ENCODE data around the gene OBP2A.

The OBP2A gene

DNA sequence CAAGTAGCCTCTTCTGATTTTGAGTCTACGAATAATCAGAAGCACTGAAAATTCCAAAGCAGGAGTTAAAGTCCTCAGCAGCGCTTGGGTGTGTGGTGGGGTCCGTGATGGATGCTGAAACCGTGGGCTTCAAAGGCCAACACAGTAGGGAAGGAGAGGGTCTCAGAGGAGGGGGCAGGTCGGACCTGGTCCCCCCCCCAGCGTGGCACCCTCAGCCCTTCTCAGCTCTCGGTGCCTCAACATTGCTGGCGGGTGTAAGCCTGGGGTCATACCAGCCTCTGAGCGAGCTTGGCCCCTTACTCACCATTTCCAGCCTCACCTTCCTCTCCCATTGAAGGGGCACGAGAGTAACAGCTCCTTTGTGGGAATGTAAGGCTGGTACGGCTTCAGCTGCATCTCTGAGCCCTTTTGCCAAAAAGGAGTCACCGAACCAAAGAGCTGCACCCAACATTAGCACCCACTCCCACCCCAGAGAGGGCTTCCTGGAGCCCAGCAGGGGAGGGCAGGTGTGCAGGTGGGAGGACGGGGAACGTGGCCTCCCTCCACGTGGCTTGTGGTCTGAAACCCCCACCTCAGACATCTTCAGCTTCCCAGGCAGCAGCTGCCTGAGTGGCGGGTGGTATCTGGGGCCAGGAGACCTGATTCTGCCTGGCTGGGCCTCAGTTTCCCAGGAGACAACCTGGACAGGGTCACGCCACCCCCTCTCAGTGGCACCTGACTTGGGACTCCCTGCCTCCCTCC lies 31.4 kb upstream of the OBP2A start:
- H3K36me3 ChIP-seq (ENCODE audit: control insufficient read depth, low read depth, low read length): no peaks in the 10 kb centered on the region
- no peaks in the 10 kb centered on the region for H3K27me3 ChIP-seq (ENCODE audit: control insufficient read depth, insufficient read depth, low read length)
- H3K9me3 ChIP-seq (ENCODE audit: control insufficient read depth, low read depth, low read length): no peaks in the 10 kb centered on the region
- H3K9ac ChIP-seq (ENCODE audit: low read length): no peak overlapping the region
- H3K4me1 ChIP-seq (ENCODE audit: control insufficient read depth, low read depth, low read length): no peaks in the 10 kb centered on the region
- no peak overlapping the region for H3K27ac ChIP-seq (ENCODE audit: low read length)
- H3K4me3 ChIP-seq (ENCODE audit: low read length): no peak overlapping the region

DNA sequence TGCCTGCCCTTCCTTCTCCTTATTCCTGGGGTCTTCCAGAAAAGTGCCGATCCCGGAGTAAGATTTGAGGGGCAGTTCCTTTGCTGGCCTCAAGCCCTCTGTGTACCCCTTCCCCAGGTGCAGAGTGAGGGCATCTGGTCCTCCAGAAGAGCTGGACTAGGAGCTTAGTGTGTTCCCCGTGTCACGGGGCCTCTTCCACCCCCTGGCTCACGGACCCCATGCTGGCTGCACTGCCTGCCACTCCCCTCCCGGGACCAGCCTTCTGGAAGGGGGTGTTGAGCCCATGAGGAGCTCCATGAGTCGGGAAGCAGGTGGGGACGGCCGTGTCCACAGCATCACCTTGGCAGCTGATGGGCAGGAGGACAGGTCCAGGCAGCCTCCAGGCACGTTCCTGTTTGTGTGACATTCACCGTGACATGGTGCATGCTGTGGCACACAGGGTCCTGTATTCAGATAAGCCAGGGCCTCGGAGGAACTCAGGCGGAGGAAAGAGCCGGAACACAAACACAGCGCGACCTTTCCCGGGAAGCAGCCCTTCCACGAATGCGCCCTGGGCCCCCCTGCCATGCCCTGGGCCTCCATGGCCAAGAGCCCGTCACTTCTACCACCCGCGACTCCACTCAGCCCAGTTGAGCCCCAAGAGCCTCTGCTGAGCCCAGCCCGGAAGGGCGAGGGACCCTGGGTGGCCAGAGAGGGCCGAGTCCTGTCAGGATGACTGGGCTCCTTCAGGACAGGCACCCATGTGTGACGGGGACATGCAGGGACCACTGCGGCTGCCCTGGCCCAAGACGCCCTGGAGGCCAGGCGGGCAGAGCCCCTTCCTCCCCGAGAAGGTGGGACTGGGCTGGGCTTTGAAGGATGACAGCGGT lies 30.6 kb upstream of the OBP2A start:
- Histone ChIP-seq H3K27ac (ENCODE audit: low read length) (no peak overlapping the region), H3K4me3 (ENCODE audit: low read length) (no peak overlapping the region), H3K36me3 (ENCODE audit: control insufficient read depth, low read depth, low read length) (no peaks in the 10 kb centered on the region), H3K27me3 (ENCODE audit: control insufficient read depth, insufficient read depth, low read length) (no peaks in the 10 kb centered on the region), H3K9ac (ENCODE audit: low read length) (no peak overlapping the region), H3K9me3 (ENCODE audit: control insufficient read depth, low read depth, low read length) (no peaks in the 10 kb centered on the region), H3K4me1 (ENCODE audit: control insufficient read depth, low read depth, low read length) (no peaks in the 10 kb centered on the region)

DNA sequence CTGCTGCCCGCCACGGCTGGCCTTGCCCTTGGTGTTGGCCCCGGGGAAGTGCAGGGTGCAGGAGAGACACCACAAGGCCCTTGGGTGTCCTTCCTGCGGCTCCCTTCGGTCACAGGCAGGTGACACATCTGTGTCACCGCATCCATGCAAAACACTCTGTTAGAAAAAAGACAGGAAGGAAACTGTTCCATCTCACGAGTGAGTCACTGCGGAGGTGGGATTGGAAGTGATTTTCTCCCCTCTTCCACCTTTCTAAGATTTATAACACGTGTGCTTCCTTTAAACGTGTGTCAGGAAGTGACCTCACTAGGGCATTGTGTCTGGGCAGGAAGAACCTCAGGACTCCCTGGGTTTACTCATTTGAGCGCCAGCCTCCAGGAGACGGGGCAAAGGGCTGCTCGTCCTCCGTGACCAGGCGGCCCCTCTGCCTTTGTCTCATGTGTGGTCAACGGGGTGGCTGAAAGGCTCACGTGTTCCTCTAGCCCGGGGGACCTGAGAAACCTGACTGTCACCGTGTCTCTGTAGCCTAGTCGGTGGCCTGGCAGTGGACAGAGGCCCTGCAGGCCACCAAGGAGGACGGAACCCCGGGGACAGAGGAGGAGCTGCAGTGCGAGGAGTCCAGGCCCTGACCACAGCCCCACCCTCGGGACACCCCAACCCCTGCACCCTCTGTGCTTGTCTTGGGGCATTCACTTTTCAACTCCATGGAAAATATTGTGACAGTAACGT lies 29.6 kb upstream of the OBP2A start:
- Histone ChIP-seq H3K9ac (ENCODE audit: low read length) (no peak overlapping the region), H3K36me3 (ENCODE audit: control insufficient read depth, low read depth, low read length) (no peaks in the 10 kb centered on the region)

GRCh38 chr9:135517407-135517822 lies 28.5 kb upstream of the OBP2A start:
- Histone ChIP-seq H3K4me1 (ENCODE audit: control insufficient read depth, low read depth, low read length) (no peaks in the 10 kb centered on the region), H3K27me3 (ENCODE audit: control insufficient read depth, insufficient read depth, low read length) (no peaks in the 10 kb centered on the region), H3K4me3 (ENCODE audit: low read length) (no peak overlapping the region), H3K9ac (ENCODE audit: low read length) (no peak overlapping the region), H3K9me3 (ENCODE audit: control insufficient read depth, low read depth, low read length) (no peaks in the 10 kb centered on the region), H3K27ac (ENCODE audit: low read length) (no peak overlapping the region), H3K36me3 (ENCODE audit: control insufficient read depth, low read depth, low read length) (no peaks in the 10 kb centered on the region)

More for the DNA sequence above, 29.6 kb upstream of the OBP2A start:
- no peak overlapping the region for H3K27ac ChIP-seq (ENCODE audit: low read length)
- no peaks in the 10 kb centered on the region for H3K27me3 ChIP-seq (ENCODE audit: control insufficient read depth, insufficient read depth, low read length)
- no peaks in the 10 kb centered on the region for H3K9me3 ChIP-seq (ENCODE audit: control insufficient read depth, low read depth, low read length)
- H3K4me3 ChIP-seq (ENCODE audit: low read length): no peak overlapping the region
- H3K4me1 ChIP-seq (ENCODE audit: control insufficient read depth, low read depth, low read length): no peaks in the 10 kb centered on the region

DNA sequence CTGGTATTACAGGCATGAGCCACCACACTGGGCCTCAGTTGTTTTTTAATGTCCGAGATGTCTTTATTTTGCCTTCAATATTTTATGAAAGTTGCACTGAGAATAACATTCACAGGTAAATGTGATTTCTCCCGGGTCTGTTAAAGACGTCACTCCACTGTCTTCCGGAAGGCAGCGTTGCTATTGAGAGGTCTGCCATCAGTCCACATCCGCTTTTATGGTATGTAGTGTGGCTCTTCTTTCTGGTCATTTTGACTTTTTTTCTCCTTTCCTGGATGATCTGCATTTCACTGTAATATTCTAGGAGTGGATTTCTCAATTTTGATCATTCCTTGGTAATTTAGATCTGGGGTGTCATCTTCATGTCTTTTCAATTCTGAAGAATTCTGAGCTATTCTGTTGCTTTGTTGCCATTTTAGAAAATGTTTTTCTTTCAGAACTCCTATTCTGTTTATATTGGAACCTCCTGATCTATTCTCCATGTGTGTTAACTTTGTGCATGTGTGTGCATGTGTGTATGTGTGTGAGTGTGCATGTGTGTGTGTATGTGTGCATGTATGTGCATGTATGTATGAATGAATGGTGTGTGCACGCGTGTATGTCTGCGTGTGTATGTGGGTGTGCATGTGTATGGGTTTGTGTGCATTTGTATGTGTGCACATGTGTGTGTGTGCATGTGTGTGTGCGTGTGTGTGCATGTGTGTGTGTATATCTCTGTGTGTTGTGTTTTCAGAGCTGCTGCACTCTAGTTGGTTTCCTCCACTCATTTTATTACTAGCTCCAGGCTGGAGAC lies 26.6 kb upstream of the OBP2A start:
- Histone ChIP-seq H3K4me3 (ENCODE audit: low read length) (no peak overlapping the region), H3K9me3 (ENCODE audit: control insufficient read depth, low read depth, low read length) (no peaks in the 10 kb centered on the region), H3K4me1 (ENCODE audit: control insufficient read depth, low read depth, low read length) (no peaks in the 10 kb centered on the region), H3K27ac (ENCODE audit: low read length) (no peak overlapping the region), H3K36me3 (ENCODE audit: control insufficient read depth, low read depth, low read length) (no peaks in the 10 kb centered on the region), H3K9ac (ENCODE audit: low read length) (no peak overlapping the region), H3K27me3 (ENCODE audit: control insufficient read depth, insufficient read depth, low read length) (no peaks in the 10 kb centered on the region)

- no peak within 1 kb of the TSS for H3K4me3 ChIP-seq (ENCODE audit: low read length)
- H3K9ac ChIP-seq (ENCODE audit: low read length): no peak within 1 kb of the TSS
- H3K4me1 ChIP-seq (ENCODE audit: control insufficient read depth, low read depth, low read length): no peaks in the 10 kb centered on the region
- H3K9me3 ChIP-seq (ENCODE audit: control insufficient read depth, low read depth, low read length): no peaks in the 10 kb centered on the region
- no peaks in the 10 kb centered on the region for H3K36me3 ChIP-seq (ENCODE audit: control insufficient read depth, low read depth, low read length)
- no peaks in the 10 kb centered on the region for H3K27me3 ChIP-seq (ENCODE audit: control insufficient read depth, insufficient read depth, low read length)
- no peak within 1 kb of the TSS for H3K27ac ChIP-seq (ENCODE audit: low read length)
Measured at GRCh38 chr9:135520916-135521607, 24.9 kb upstream of the OBP2A start, which contains the start of gene LCN1. Gene LCN1 (plus strand): TSS chr9:135521440. CDS start chr9:135521498, 58 bp downstream.

GRCh38 chr9:135521608-135522095 lies 24.3 kb upstream of the OBP2A start:
- no peaks in the 10 kb centered on the region for H3K27me3 ChIP-seq (ENCODE audit: control insufficient read depth, insufficient read depth, low read length)
- H3K9ac ChIP-seq (ENCODE audit: low read length): no peak overlapping the region
- no peaks in the 10 kb centered on the region for H3K36me3 ChIP-seq (ENCODE audit: control insufficient read depth, low read depth, low read length)
- H3K9me3 ChIP-seq (ENCODE audit: control insufficient read depth, low read depth, low read length): no peaks in the 10 kb centered on the region
- H3K4me3 ChIP-seq (ENCODE audit: low read length): no peak overlapping the region
- H3K4me1 ChIP-seq (ENCODE audit: control insufficient read depth, low read depth, low read length): no peaks in the 10 kb centered on the region
- H3K27ac ChIP-seq (ENCODE audit: low read length): no peak overlapping the region

GRCh38 chr9:135522137-135522877 lies 23.6 kb upstream of the OBP2A start:
- Histone ChIP-seq H3K27me3 (ENCODE audit: control insufficient read depth, insufficient read depth, low read length) (no peaks in the 10 kb centered on the region), H3K36me3 (ENCODE audit: control insufficient read depth, low read depth, low read length) (no peaks in the 10 kb centered on the region), H3K4me3 (ENCODE audit: low read length) (no peak overlapping the region), H3K27ac (ENCODE audit: low read length) (no peak overlapping the region), H3K9ac (ENCODE audit: low read length) (no peak overlapping the region), H3K4me1 (ENCODE audit: control insufficient read depth, low read depth, low read length) (peaks cover 5% of the 10 kb centered on the region), H3K9me3 (ENCODE audit: control insufficient read depth, low read depth, low read length) (no peaks in the 10 kb centered on the region)

DNA sequence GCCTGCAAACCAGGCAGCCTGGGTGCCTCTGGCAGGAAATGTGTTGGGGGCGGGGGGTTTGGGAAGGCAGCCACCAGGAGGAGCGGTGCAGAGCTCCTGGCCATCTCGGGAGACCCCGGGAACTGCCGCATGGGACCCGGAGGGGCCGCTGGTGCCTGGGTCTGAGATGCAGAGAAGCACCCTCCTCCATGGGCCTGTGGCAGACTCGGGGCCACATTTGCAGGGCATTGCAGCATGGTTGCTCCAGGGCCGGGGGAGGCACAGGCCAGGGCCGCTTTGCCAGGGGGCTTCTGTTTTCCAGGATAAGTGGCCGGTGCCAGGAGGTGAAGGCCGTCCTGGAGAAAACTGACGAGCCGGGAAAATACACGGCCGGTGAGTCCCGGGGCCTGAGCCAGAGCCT lies 23.0 kb upstream of the OBP2A start:
- Histone ChIP-seq H3K9me3 (ENCODE audit: control insufficient read depth, low read depth, low read length) (no peaks in the 10 kb centered on the region), H3K27me3 (ENCODE audit: control insufficient read depth, insufficient read depth, low read length) (no peaks in the 10 kb centered on the region), H3K4me1 (ENCODE audit: control insufficient read depth, low read depth, low read length) (peaks cover 5% of the 10 kb centered on the region), H3K4me3 (ENCODE audit: low read length) (no peak overlapping the region), H3K27ac (ENCODE audit: low read length) (no peak overlapping the region), H3K36me3 (ENCODE audit: control insufficient read depth, low read depth, low read length) (no peaks in the 10 kb centered on the region), H3K9ac (ENCODE audit: low read length) (no peak overlapping the region)

DNA sequence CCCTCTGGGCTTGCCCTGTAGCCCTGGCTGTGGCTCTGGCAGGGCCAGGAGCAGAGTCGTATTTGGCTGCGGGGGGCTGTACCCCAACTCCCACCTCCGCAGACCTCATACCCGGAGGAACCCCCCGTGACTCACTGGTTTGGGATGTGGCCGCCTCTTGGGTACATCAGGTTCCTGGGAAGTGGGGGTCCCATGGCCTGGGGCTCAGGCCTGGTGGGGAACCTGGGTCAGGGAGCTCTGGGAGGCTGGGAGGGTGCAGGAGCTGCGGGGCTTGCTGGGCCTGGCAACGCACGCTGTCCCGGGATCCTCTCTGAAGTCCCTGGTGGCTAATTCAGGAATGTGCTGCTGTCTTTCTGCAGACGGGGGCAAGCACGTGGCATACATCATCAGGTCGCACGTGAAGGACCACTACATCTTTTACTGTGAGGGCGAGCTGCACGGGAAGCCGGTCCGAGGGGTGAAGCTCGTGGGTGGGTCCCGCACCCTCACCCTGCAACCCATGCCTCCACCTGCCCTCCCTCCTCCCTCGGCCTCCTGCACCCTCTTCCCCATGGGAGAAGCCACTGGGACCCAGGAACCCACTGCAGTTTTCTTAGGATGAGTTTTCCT lies 22.3 kb upstream of the OBP2A start:
- Histone ChIP-seq H3K27me3 (ENCODE audit: control insufficient read depth, insufficient read depth, low read length) (no peaks in the 10 kb centered on the region), H3K27ac (ENCODE audit: low read length) (no peak overlapping the region), H3K36me3 (ENCODE audit: control insufficient read depth, low read depth, low read length) (no peaks in the 10 kb centered on the region), H3K9ac (ENCODE audit: low read length) (no peak overlapping the region), H3K4me1 (ENCODE audit: control insufficient read depth, low read depth, low read length) (peaks cover 5% of the 10 kb centered on the region), H3K9me3 (ENCODE audit: control insufficient read depth, low read depth, low read length) (no peaks in the 10 kb centered on the region), H3K4me3 (ENCODE audit: low read length) (no peak overlapping the region)

Data from iPS-18a (cell line).